HG03066 (cell line): ENCODE results near the gene NSG1.
"Not testable (repeated sequence)": the region's sequence is repeated elsewhere in the genome, so short reads cannot be mapped to it uniquely, and the experiment has no call there.

Source experiments
- ATAC-seq: cut with Tn5 transposase; IDR thresholded peaks from one replicate; pipeline ENCODE4 v1.9.1; 2021; ENCODE audit warnings: low read depth; ENCODE audit not compliant: unreplicated experiment

The NSG1 gene

GRCh38 chr4:4461850-4462249 lies 74.9 kb downstream of the NSG1 start:
- no peak for ATAC-seq

- ATAC-seq, result no peak
These were observed 76.1 kb downstream of the NSG1 start for GRCh38 chr4:4462970-4463369.

GRCh38 chr4:4465238-4465637 lies 78.3 kb downstream of the NSG1 start:
- ATAC-seq, result not testable (repeated sequence)
